ENCODE results near the gene CGRRF1. TPM values are rescaled to one million over a fixed set of nuclear protein-coding genes. Genes with fewer than 3 reads are reported as not detected.

Gene CGRRF1
- total RNA-seq, 1 experiment from 2014 or later: 19.5 TPM

GRCh38 chr14:54577494-54577893 lies 67.8 kb downstream of the CGRRF1 start:
- DNase-seq (ENCODE audit: low read depth): no peak

GRCh38 chr14:54577977-54578376 lies 68.3 kb downstream of the CGRRF1 start:
- DNase-seq (ENCODE audit: low read depth): no peak

GRCh38 chr14:54579621-54580020 lies 69.9 kb downstream of the CGRRF1 start:
- no peak for DNase-seq (ENCODE audit: low read depth)

GRCh38 chr14:54580933-54581332 lies 71.2 kb downstream of the CGRRF1 start:
- no peak for DNase-seq (ENCODE audit: low read depth)

GRCh38 chr14:54582334-54582733 lies 72.6 kb downstream of the CGRRF1 start:
- DNase-seq (ENCODE audit: low read depth): no peak

- no peak for DNase-seq (ENCODE audit: low read depth)
These were observed 74.4 kb downstream of the CGRRF1 start for GRCh38 chr14:54584097-54584496.

- no peak for DNase-seq (ENCODE audit: low read depth)
These were observed 75.5 kb downstream of the CGRRF1 start for GRCh38 chr14:54585214-54585613.

Other genes with a start within 250 kb of the CGRRF1 start
- gene CDKN3, start 112.9 kb upstream of the CGRRF1 start, total RNA-seq (2014; rRNA removed; shearing (Covaris generic)): 130 and 190 TPM in 2 replicates
- gene CNIH1, start 68.5 kb upstream of the CGRRF1 start, total RNA-seq (2014; rRNA removed; shearing (Covaris generic)): 171 and 179 TPM in 2 replicates
- 146 and 151 TPM in 2 replicates for gene GMFB, start 20.9 kb upstream of the CGRRF1 start, total RNA-seq (2014; rRNA removed; shearing (Covaris generic))
- 14.4 and 17.8 TPM in 2 replicates for gene SAMD4A, start 57.2 kb downstream of the CGRRF1 start, total RNA-seq (2014; rRNA removed; shearing (Covaris generic))

Data from Daoy (cell line).